Measurements from ENCODE around the gene GRM8. TPM values are rescaled to one million over a fixed set of nuclear protein-coding genes. Genes with fewer than 3 reads are reported as not detected.

Gene GRM8
- total and polyA plus RNA-seq, 10 of the 15 experiments (the other 5 are each of a cell fraction or from before 2014, with no cell fraction given) = 0.33 to 7.1 (median 0.45) TPM; not detected in 2

GRCh38 chr7:126657599-126658358, 595.0 kb downstream of the GRM8 start (continued):
- TF ChIP-seq NKRF (conservative IDR thresholded peaks at IDR 0.05) (no peak; the same call in 1 of the 2 replicates), MTA3 (IDR thresholded peaks at IDR 0.05; ENCODE audit: borderline replicate concordance, low read length) (peak; percentile 29; the same call in 1 of the 2 replicates), STAT3 (IDR thresholded peaks at IDR 0.05; ENCODE audit: low read depth, low read length) (0 out of 2 replicates have a peak, but pooled peaks have one; percentile 50), BCL11A (IDR thresholded peaks at IDR 0.05; ENCODE audit: low read depth, low read length) (peak; percentile 94), RUNX3 (IDR thresholded peaks at IDR 0.05; ENCODE audit: low read length) (peak; percentile 79), SMC3 (IDR thresholded peaks at IDR 0.05; ENCODE audit: borderline replicate concordance, low read length) (no peak), NRF1 (conservative IDR thresholded peaks at IDR 0.05; ENCODE audit: low read depth, low read length) (no peak), SREBF2 (IDR thresholded peaks at IDR 0.05; ENCODE audit: low read length) (no peak), REST (IDR thresholded peaks at IDR 0.05; ENCODE audit: low read depth, low read length) (no peak), RCOR1 (conservative IDR thresholded peaks at IDR 0.05; ENCODE audit: low read depth, low read length) (no peak), YY1 (IDR thresholded peaks at IDR 0.05; ENCODE audit: low read depth, low read length) (no peak), POLR2AphosphoS2 (IDR thresholded peaks at IDR 0.05; ENCODE audit: low read depth, low read length) (no peak), USF2 (IDR thresholded peaks at IDR 0.05; ENCODE audit: borderline replicate concordance, low read depth, low read length) (no peak), NBN (IDR thresholded peaks at IDR 0.05) (no peak), RELA (IDR thresholded peaks at IDR 0.05; ENCODE audit: borderline replicate concordance, partially characterized antibody) (peak; percentile 94), POLR2AphosphoS5 (IDR thresholded peaks at IDR 0.05; ENCODE audit: low read length) (no peak), CBX3 (IDR thresholded peaks at IDR 0.05; ENCODE audit: borderline replicate concordance, low read depth) (no peak), IRF5 (IDR thresholded peaks at IDR 0.05; ENCODE audit: borderline replicate concordance) (no peak), SKIL (IDR thresholded peaks at IDR 0.05; ENCODE audit: low read depth, poor library complexity, severe bottlenecking) (peak; percentile 59), RB1 (IDR thresholded peaks at IDR 0.05; ENCODE audit: borderline replicate concordance) (no peak), BACH1 (IDR thresholded peaks at IDR 0.05; ENCODE audit: borderline replicate concordance) (no peak)

Data from GM12878 (cell line).